Mesenchymal stem cell (in vitro differentiated cells and primary cell): Measurements from ENCODE around the gene NCOA5.

Source experiments
- DNase-seq: peaks from one replicate; pipeline ENCODE4 v3.0.0-alpha.2; 2013
- H2AFZ ChIP-seq: one replicate; pipeline ENCODE4 v1.6.1; 2013; ENCODE audit warnings: low read depth, mild to moderate bottlenecking, control low read depth, inconsistent platforms, low read length, moderate library complexity
- H2AK5ac ChIP-seq: 2 replicates; pipeline ENCODE4 v1.6.1; 2013; ENCODE audit warnings: low read length, moderate library complexity, mild to moderate bottlenecking, inconsistent platforms; ENCODE audit not compliant: severe bottlenecking
- H2BK120ac ChIP-seq: one replicate; pipeline ENCODE4 v1.6.1; 2013; ENCODE audit warnings: low read depth, mild to moderate bottlenecking, inconsistent platforms, low read length, moderate library complexity
- H2BK12ac ChIP-seq, 2 experiments: one replicate each; pipeline ENCODE4 v1.6.1; 2013; ENCODE audit warnings: inconsistent platforms in 2 of 2, low read length in 2 of 2, mild to moderate bottlenecking in 2 of 2, moderate library complexity in 2 of 2, control low read depth in 1 of 2
- H2BK15ac ChIP-seq: one replicate; pipeline ENCODE4 v1.6.1; 2013; ENCODE audit warnings: mild to moderate bottlenecking, low read depth, inconsistent platforms; ENCODE audit not compliant: poor library complexity, severe bottlenecking
- H2BK5ac ChIP-seq: 2 replicates; pipeline ENCODE4 v1.6.1; 2013; ENCODE audit warnings: low read depth, mild to moderate bottlenecking, low read length, control low read depth, inconsistent platforms; ENCODE audit not compliant: poor library complexity, severe bottlenecking
- H3K14ac ChIP-seq, 2 experiments: one replicate each; pipeline ENCODE4 v1.6.1; 2013; ENCODE audit warnings: inconsistent platforms in 2 of 2, low read length in 2 of 2, control low read depth in 1 of 2, mild to moderate bottlenecking in 1 of 2, moderate library complexity in 1 of 2
- H3K18ac ChIP-seq, 2 experiments: one replicate each; pipeline ENCODE4 v1.6.1; 2013; ENCODE audit warnings: inconsistent platforms in 2 of 2, low read length in 2 of 2, control low read depth in 1 of 2, low read depth in 1 of 2, mild to moderate bottlenecking in 1 of 2
- H3K23ac ChIP-seq, 2 experiments: one replicate each; pipeline ENCODE4 v1.6.1; 2013; ENCODE audit warnings: inconsistent platforms in 2 of 2, low read length in 2 of 2, mild to moderate bottlenecking in 2 of 2, moderate library complexity in 2 of 2, control low read depth in 1 of 2
- H3K27ac ChIP-seq: 2 replicates; pipeline ENCODE4 v1.5.1; 2013; ENCODE audit warnings: mild to moderate bottlenecking, moderate library complexity, low read length, control low read depth, inconsistent platforms; ENCODE audit not compliant: poor library complexity, severe bottlenecking
- H3K27me3 ChIP-seq, 2 experiments: 2 replicates each; pipeline versions ENCODE4 v1.6.1 to v1.7.0; 2013; ENCODE audit warnings: low read length in 2 of 2, mild to moderate bottlenecking in 2 of 2, moderate library complexity in 2 of 2, control low read depth in 1 of 2, inconsistent platforms in 1 of 2; ENCODE audit not compliant: control insufficient read depth in 1 of 2, insufficient read depth in 1 of 2
- H3K36me3 ChIP-seq, 2 experiments: 2 replicates each; pipeline versions ENCODE4 v1.6.1 to v1.7.0; 2013; ENCODE audit warnings: low read length in 2 of 2, control low read depth in 1 of 2, inconsistent platforms in 1 of 2, low read depth in 1 of 2, mild to moderate bottlenecking in 1 of 2; ENCODE audit not compliant: insufficient read depth in 2 of 2, control insufficient read depth in 1 of 2
- H3K4ac ChIP-seq, 2 experiments: one replicate each; pipeline ENCODE4 v1.6.1; 2013; ENCODE audit warnings: inconsistent platforms in 2 of 2, low read length in 2 of 2, mild to moderate bottlenecking in 2 of 2, moderate library complexity in 2 of 2, control low read depth in 1 of 2, low read depth in 1 of 2
- H3K4me1 ChIP-seq: 2 replicates; pipeline ENCODE4 v1.6.1; 2013; ENCODE audit warnings: low read depth, low read length, control low read depth; ENCODE audit not compliant: control insufficient read depth, insufficient read depth
- H3K4me2 ChIP-seq: 2 replicates; pipeline ENCODE4 v1.6.1; 2013; ENCODE audit warnings: low read length, mild to moderate bottlenecking, inconsistent platforms; ENCODE audit not compliant: poor library complexity, severe bottlenecking
- H3K4me3 ChIP-seq, 2 experiments: 2 replicates each; pipeline versions ENCODE4 v1.5.1 to v1.7.0; 2013; ENCODE audit warnings: low read length in 2 of 2, mild to moderate bottlenecking in 2 of 2, control low read depth in 1 of 2, low read depth in 1 of 2; ENCODE audit not compliant: insufficient read depth in 1 of 2
- H3K79me1 ChIP-seq: replicated peaks from 2 replicates; pipeline ENCODE4 v1.6.1; 2013; ENCODE audit warnings: mild to moderate bottlenecking, control low read depth, low read length, inconsistent platforms; ENCODE audit not compliant: poor library complexity, severe bottlenecking
- H3K9ac ChIP-seq: 2 replicates; pipeline ENCODE4 v1.7.0; 2013; ENCODE audit warnings: mild to moderate bottlenecking, low read length, moderate library complexity
- H3K9me3 ChIP-seq: 2 replicates; pipeline ENCODE4 v1.7.0; 2013; ENCODE audit warnings: mild to moderate bottlenecking, low read length; ENCODE audit not compliant: control insufficient read depth
- H4K8ac ChIP-seq: one replicate; pipeline ENCODE4 v1.6.1; 2013; ENCODE audit warnings: inconsistent platforms, mild to moderate bottlenecking, low read length, moderate library complexity
- H4K91ac ChIP-seq: one replicate; pipeline ENCODE4 v1.6.1; 2013; ENCODE audit warnings: mild to moderate bottlenecking, low read length, inconsistent platforms
- WGBS: methylation state at CpG from one replicate; pipeline ENCODE4 v1.1.7; 2013; ENCODE audit warnings: mixed read lengths; 5-methylcytosine and 5-hydroxymethylcytosine counted together

Gene NCOA5

GRCh38 chr20:46018112-46018511 is 71.7 kb downstream of the NCOA5 start:
- H2BK15ac ChIP-seq = no peak overlapping the region
- H3K4me1 ChIP-seq = peaks cover 20% of the 10 kb centered on the region
- peaks cover 69 to 82% of the 10 kb centered on the region in 2 experiments for H3K27me3 ChIP-seq
- H4K91ac ChIP-seq = no peak overlapping the region
- no peak overlapping the region for H2AK5ac ChIP-seq
- H3K18ac ChIP-seq = no peak overlapping the region
- DNase-seq = no peak
- WGBS = 69% methylated on average over 4 of the region's 4 CpGs
- no peak overlapping the region for H2BK12ac ChIP-seq
- no peaks in the 10 kb centered on the region for H3K36me3 ChIP-seq
- no peak overlapping the region for H2AFZ ChIP-seq
- no peak overlapping the region for H3K4ac ChIP-seq
- H3K9ac ChIP-seq = no peak overlapping the region
- H4K8ac ChIP-seq = no peak overlapping the region
- no peak overlapping the region for H3K23ac ChIP-seq
- H2BK120ac ChIP-seq = no peak overlapping the region
- H3K4me3 ChIP-seq = no peak overlapping the region
- H3K14ac ChIP-seq = no peak overlapping the region
- H3K79me1 ChIP-seq = no peaks in the 10 kb centered on the region
- no peak overlapping the region for H3K4me2 ChIP-seq
- H3K9me3 ChIP-seq = no peaks in the 10 kb centered on the region
- H2BK5ac ChIP-seq = no peak overlapping the region
- no peak overlapping the region for H3K27ac ChIP-seq

GRCh38 chr20:46017272-46017671 is 72.5 kb downstream of the NCOA5 start:
- Histone ChIP-seq H3K27me3 (peaks cover 61 to 84% of the 10 kb centered on the region in 2 experiments), H3K14ac (no peak overlapping the region), H2BK120ac (no peak overlapping the region), H4K8ac (no peak overlapping the region), H2AFZ (no peak overlapping the region), H3K4me2 (no peak overlapping the region), H2BK12ac (no peak overlapping the region), H3K4me3 (no peak overlapping the region), H2AK5ac (no peak overlapping the region), H3K36me3 (no peaks in the 10 kb centered on the region), H3K79me1 (no peaks in the 10 kb centered on the region), H3K23ac (no peak overlapping the region), H3K9me3 (no peaks in the 10 kb centered on the region), H2BK5ac (no peak overlapping the region), H3K4me1 (peaks cover 14% of the 10 kb centered on the region), H2BK15ac (no peak overlapping the region), H3K27ac (no peak overlapping the region), H3K18ac (no peak overlapping the region), H3K4ac (no peak overlapping the region), H3K9ac (no peak overlapping the region), H4K91ac (no peak overlapping the region)
- DNase-seq = no peak
- 40% methylated on average over 3 of the region's 4 CpGs for WGBS

- no peaks in the 10 kb centered on the region for H3K79me1 ChIP-seq
- peaks cover 4% of the 10 kb centered on the region for H3K4me1 ChIP-seq
- H2BK5ac ChIP-seq = no peak overlapping the region
- no peak overlapping the region for H3K4me2 ChIP-seq
- no peak overlapping the region for H4K91ac ChIP-seq
- no peak overlapping the region for H3K9ac ChIP-seq
- no peaks in the 10 kb centered on the region for H3K9me3 ChIP-seq
- H3K18ac ChIP-seq = no peak overlapping the region
- peaks cover 42 to 91% of the 10 kb centered on the region in 2 experiments for H3K27me3 ChIP-seq
- no peak overlapping the region for H2BK15ac ChIP-seq
- no peak overlapping the region for H2AFZ ChIP-seq
- WGBS = 78% methylated on average over 6 of the region's 7 CpGs
- no peaks in the 10 kb centered on the region for H3K36me3 ChIP-seq
- no peak overlapping the region for H3K4me3 ChIP-seq
- H2BK120ac ChIP-seq = no peak overlapping the region
- H4K8ac ChIP-seq = no peak overlapping the region
- no peak overlapping the region for H2AK5ac ChIP-seq
- H2BK12ac ChIP-seq = no peak overlapping the region
- no peak overlapping the region for H3K4ac ChIP-seq
- no peak overlapping the region for H3K23ac ChIP-seq
- H3K27ac ChIP-seq = no peak overlapping the region
- H3K14ac ChIP-seq = no peak overlapping the region
- DNase-seq = no peak
Measured at GRCh38 chr20:46014517-46015396, 75.0 kb downstream of the NCOA5 start.

GRCh38 chr20:46013829-46014516 is 75.8 kb downstream of the NCOA5 start:
- Histone ChIP-seq H2BK120ac (no peak overlapping the region), H2BK15ac (no peak overlapping the region), H3K14ac (no peak overlapping the region), H3K9ac (no peak overlapping the region), H3K9me3 (no peaks in the 10 kb centered on the region), H3K4me3 (no peak overlapping the region), H3K4ac (no peak overlapping the region), H3K36me3 (no peaks in the 10 kb centered on the region), H3K23ac (no peak overlapping the region), H3K4me2 (peak overlapping the region; percentile 49), H2AK5ac (no peak overlapping the region), H4K8ac (no peak overlapping the region), H3K27me3 (peaks cover 43 to 91% of the 10 kb centered on the region in 2 experiments), H3K27ac (no peak overlapping the region), H4K91ac (no peak overlapping the region), H3K4me1 (peaks cover 4% of the 10 kb centered on the region), H2BK12ac (no peak overlapping the region), H3K18ac (no peak overlapping the region), H2BK5ac (no peak overlapping the region), H3K79me1 (no peaks in the 10 kb centered on the region), H2AFZ (peak overlapping the region; percentile 6)
- peak; percentile 33 for DNase-seq
- 2% methylated on average over 62 of the region's 67 CpGs for WGBS
